ENCODE measurements around the gene BCL6. TPM values are rescaled to one million over a fixed set of nuclear protein-coding genes. Genes with fewer than 3 reads are reported as not detected.

Gene BCL6
- total and polyA plus RNA-seq, 2 of the 8 experiments (the other 6 are each of a cell fraction or from before 2014, with no cell fraction given), result 5.7 to 10.4 TPM

- POLR2A ChIA-PET (ENCODE audit: partially characterized antibody), result no interaction called here
- Histone ChIP-seq H3K9ac (replicated peaks in 1 of 4; ENCODE audit: extremely low read depth in 1 of 4, low read depth in 3 of 4, low read length in 3 of 4) (no peak overlapping the region), H4K8ac (ENCODE audit: extremely low read depth, insufficient read depth, low read length) (no peak overlapping the region), H3K27ac (ENCODE audit: low read depth, low read length) (no peak overlapping the region), H3K27me3 (replicated peaks in 1 of 4; ENCODE audit: control insufficient read depth in 3 of 4, extremely low read depth in 1 of 4, insufficient read depth in 3 of 4, low read length in 3 of 4) (no peaks in the 10 kb centered on the region), H3K4me2 (ENCODE audit: insufficient read depth in 1 of 2, low read depth in 2 of 2, low read length in 2 of 2) (no peak overlapping the region), H3K56ac (replicated peaks; ENCODE audit: insufficient read length, low read depth, low read length) (no peak overlapping the region), H3K36me3 (ENCODE audit: control insufficient read depth in 2 of 4, insufficient read depth in 4 of 4, low read length in 3 of 4) (no peaks in the 10 kb centered on the region), H4K5ac (ENCODE audit: insufficient read length, low read depth, low read length) (no peak overlapping the region), H2AFZ (ENCODE audit: low read length) (no peak overlapping the region), H3K9me3 (ENCODE audit: insufficient read depth in 2 of 2, low read depth in 1 of 2, low read length in 1 of 2) (no peaks in the 10 kb centered on the region), H4K91ac (replicated peaks; ENCODE audit: insufficient read length, low read length) (no peak overlapping the region), H4K20me1 (replicated peaks in 1 of 2; ENCODE audit: control insufficient read depth in 1 of 2, insufficient read depth in 2 of 2, low read length in 2 of 2) (no peaks in the 10 kb centered on the region), H2BK120ac (replicated peaks; ENCODE audit: low read depth, low read length) (no peak overlapping the region), H2BK20ac (ENCODE audit: low read length) (no peak overlapping the region), H3K23ac (ENCODE audit: insufficient read length) (no peak overlapping the region), H3K79me2 (ENCODE audit: control insufficient read depth in 1 of 2, insufficient read depth in 2 of 2, low read length in 2 of 2) (no peaks in the 10 kb centered on the region), H2AK5ac (ENCODE audit: low read depth, low read length) (no peak overlapping the region), H2BK5ac (ENCODE audit: low read depth, low read length) (no peak overlapping the region), H3K23me2 (ENCODE audit: low read depth, low read length) (no peaks in the 10 kb centered on the region), H3K79me1 (ENCODE audit: low read depth, low read length) (no peaks in the 10 kb centered on the region), H3K4me1 (replicated peaks in 1 of 4; ENCODE audit: control insufficient read depth in 3 of 4, insufficient read depth in 4 of 4, low read length in 3 of 4) (peaks cover 0 to 7% (median 0%) of the 10 kb centered on the region in 4 experiments; a peak in 2 of 7 replicates), H3K18ac (ENCODE audit: extremely low read depth, low read length) (no peak overlapping the region), H3K4ac (replicated peaks; ENCODE audit: insufficient read length, low read depth, low read length) (no peak overlapping the region), H3K14ac (ENCODE audit: insufficient read length) (no peak overlapping the region), H3K4me3 (ENCODE audit: extremely low read depth in 1 of 4, insufficient read depth in 2 of 4, low read depth in 3 of 4, low read length in 4 of 4) (no peak overlapping the region), H2BK12ac (ENCODE audit: low read depth, low read length) (no peak overlapping the region), H2BK15ac (ENCODE audit: low read length) (no peak overlapping the region)
- 93% methylated on average over 1 of the region's 1 CpG; no CpG with 5 or more reads in 1 of the 2 experiments for WGBS, 2 experiments (ENCODE audit: extremely low coverage in 1 of 2, insufficient coverage in 1 of 2, insufficient read length in 1 of 2, insufficient replicate concordance in 2 of 2, low coverage in 1 of 2, low lambda C conversion rate in 2 of 2, missing lambda C conversion rate in 1 of 2)
- FAIRE-seq (no peak), DNase-seq (ENCODE audit: low read depth in 1 of 2, low spot score in 2 of 2) (no peak)
- CTCF ChIA-PET (ENCODE audit: partially characterized antibody), result no interaction called here
- TF ChIP-seq CTCF (IDR thresholded peaks at IDR 0.05; ENCODE audit: control extremely low read depth in 1 of 3, insufficient read depth in 1 of 3, low read depth in 1 of 3, low read length in 3 of 3) (no peak), HDAC2 (IDR thresholded peaks at IDR 0.05; ENCODE audit: borderline replicate concordance in 1 of 2, low read depth in 2 of 2, low read length in 2 of 2) (no peak), ATF3 (IDR thresholded peaks at IDR 0.05; ENCODE audit: insufficient read depth, low read depth, low read length) (no peak), ZNF274 (IDR thresholded peaks at IDR 0.05; ENCODE audit: borderline replicate concordance, extremely low read depth, low read length) (no peak), CTBP2 (IDR thresholded peaks at IDR 0.05; ENCODE audit: borderline replicate concordance, insufficient read depth, insufficient read length, low read length) (no peak), RAD21 (IDR thresholded peaks at IDR 0.05 in 1 of 2, conservative IDR thresholded peaks at IDR 0.05 in 1 of 2; ENCODE audit: low read depth in 2 of 2, low read length in 2 of 2) (no peak)
Measured at GRCh38 chr3:187770224-187770623, 25.0 kb upstream of the BCL6 start.
